Trophoblast cell (in vitro differentiated cells and primary cell): ENCODE data around the gene GJB2.

Experiments
- DNase-seq, 2 donors: peaks; one replicate each; pipeline ENCODE4 v3.0.0-alpha.2; 2016
- H2AFZ ChIP-seq: 2 replicates; pipeline ENCODE4 v1.6.1; 2013; ENCODE audit warnings: low read length, moderate library complexity, mild to moderate bottlenecking; ENCODE audit not compliant: insufficient read depth, poor library complexity
- H2AK5ac ChIP-seq: 2 replicates; pipeline ENCODE4 v1.6.1; 2013; ENCODE audit warnings: mild to moderate bottlenecking, low read length
- H2BK120ac ChIP-seq: 2 replicates; pipeline ENCODE4 v1.6.1; 2013; ENCODE audit warnings: low read length, mild to moderate bottlenecking, moderate library complexity; ENCODE audit not compliant: insufficient read depth, poor library complexity
- H2BK12ac ChIP-seq: 2 replicates; pipeline ENCODE4 v1.6.1; 2013; ENCODE audit warnings: mild to moderate bottlenecking, low read length, moderate library complexity
- H2BK5ac ChIP-seq: 2 replicates; pipeline ENCODE4 v1.6.1; 2013; ENCODE audit warnings: low read length, low read depth, moderate library complexity, mild to moderate bottlenecking; ENCODE audit not compliant: poor library complexity
- H3K14ac ChIP-seq: 2 replicates; pipeline ENCODE4 v1.6.1; 2013; ENCODE audit warnings: mild to moderate bottlenecking, low read length
- H3K18ac ChIP-seq: 2 replicates; pipeline ENCODE4 v1.6.1; 2013; ENCODE audit warnings: mild to moderate bottlenecking, low read length
- H3K23ac ChIP-seq: 2 replicates; pipeline ENCODE4 v1.6.1; 2013; ENCODE audit warnings: low read length
- H3K27ac ChIP-seq: 2 replicates; pipeline ENCODE4 v1.5.1; 2013; ENCODE audit warnings: low read depth, mild to moderate bottlenecking, inconsistent platforms, low read length, moderate library complexity
- H3K27me3 ChIP-seq: 2 replicates; pipeline ENCODE4 v1.6.1; 2013; ENCODE audit warnings: inconsistent platforms, mild to moderate bottlenecking, low read length, moderate library complexity; ENCODE audit not compliant: insufficient read depth
- H3K36me3 ChIP-seq, 2 experiments: 1 replicate in 1 of 2; 2 replicates in 1 of 2; pipeline ENCODE4 v1.6.1; 2013; ENCODE audit warnings: low read length in 2 of 2, mild to moderate bottlenecking in 2 of 2, moderate library complexity in 1 of 2; ENCODE audit not compliant: insufficient read depth in 2 of 2, control insufficient read depth in 1 of 2
- H3K4ac ChIP-seq: 2 replicates; pipeline ENCODE4 v1.6.1; 2013; ENCODE audit warnings: low read depth, mild to moderate bottlenecking, low read length, moderate library complexity
- H3K4me1 ChIP-seq, 2 experiments: 1 replicate in 1 of 2; 2 replicates in 1 of 2; pipeline ENCODE4 v1.6.1; 2013; ENCODE audit warnings: low read length in 2 of 2, mild to moderate bottlenecking in 2 of 2, moderate library complexity in 1 of 2; ENCODE audit not compliant: insufficient read depth in 2 of 2, control insufficient read depth in 1 of 2
- H3K4me2 ChIP-seq: 2 replicates; pipeline ENCODE4 v1.6.1; 2013; ENCODE audit warnings: inconsistent platforms, mild to moderate bottlenecking, low read length, moderate library complexity
- H3K4me3 ChIP-seq: 2 replicates; pipeline ENCODE4 v1.5.1; 2013; ENCODE audit warnings: mild to moderate bottlenecking, low read depth, low read length, inconsistent platforms
- H3K79me1 ChIP-seq: one replicate; pipeline ENCODE4 v1.6.1; 2013; ENCODE audit warnings: low read length
- H3K79me2 ChIP-seq: 2 replicates; pipeline ENCODE4 v1.6.1; 2013; ENCODE audit warnings: low read length, mild to moderate bottlenecking; ENCODE audit not compliant: control insufficient read depth, insufficient read depth, poor library complexity
- H3K9ac ChIP-seq: 2 replicates; pipeline ENCODE4 v1.6.1; 2013; ENCODE audit warnings: mild to moderate bottlenecking, low read length
- H3K9me3 ChIP-seq: 2 replicates; pipeline ENCODE4 v1.6.1; 2013; ENCODE audit warnings: low read depth, mild to moderate bottlenecking, control low read depth, inconsistent platforms, low read length; ENCODE audit not compliant: insufficient read depth
- H4K12ac ChIP-seq: 2 replicates; pipeline ENCODE4 v1.6.1; 2013; ENCODE audit warnings: low read depth, mild to moderate bottlenecking, low read length, moderate library complexity
- H4K8ac ChIP-seq: 2 replicates; pipeline ENCODE4 v1.6.1; 2013; ENCODE audit warnings: low read depth, mild to moderate bottlenecking, low read length, moderate library complexity
- H4K91ac ChIP-seq: one replicate; pipeline ENCODE4 v1.6.1; 2013; ENCODE audit warnings: low read depth, mild to moderate bottlenecking, low read length, moderate library complexity
- WGBS: extraction: QIAGEN DNeasy Blood & Tissue Kit; methylation state at CpG from one replicate; pipeline ENCODE4 v1.1.7; 2013; ENCODE audit warnings: missing lambda C conversion rate; ENCODE audit not compliant: insufficient read length, insufficient coverage; ENCODE audit errors: extremely low coverage; 5-methylcytosine and 5-hydroxymethylcytosine counted together

GJB2 gene

DNA sequence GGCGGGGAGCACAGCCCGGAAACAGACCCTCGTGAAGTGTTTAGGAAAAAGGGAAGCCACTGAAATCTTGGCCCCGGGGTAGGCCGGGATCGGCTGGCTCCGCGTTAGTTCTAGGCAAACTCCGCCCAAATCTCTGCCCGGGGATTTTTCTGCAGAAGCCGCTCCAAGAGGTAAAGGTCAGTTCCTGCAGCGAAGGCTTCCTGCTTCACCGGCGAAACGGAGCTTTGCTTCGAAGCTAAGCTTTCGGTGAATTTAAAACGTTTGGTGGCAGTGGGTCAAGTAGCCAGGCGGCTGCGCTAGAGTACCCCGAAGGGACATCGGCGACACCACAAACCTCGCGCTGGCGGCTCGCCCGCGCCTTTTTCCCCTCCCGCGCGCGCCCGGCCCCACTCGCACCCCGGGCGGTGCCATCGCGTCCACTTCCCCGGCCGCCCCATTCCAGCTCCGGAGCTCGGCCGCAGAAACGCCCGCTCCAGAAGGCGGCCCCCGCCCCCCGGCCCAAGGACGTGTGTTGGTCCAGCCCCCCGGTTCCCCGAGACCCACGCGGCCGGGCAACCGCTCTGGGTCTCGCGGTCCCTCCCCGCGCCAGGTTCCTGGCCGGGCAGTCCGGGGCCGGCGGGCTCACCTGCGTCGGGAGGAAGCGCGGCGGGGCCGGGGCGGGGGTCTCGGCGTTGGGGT is 441 bp downstream of the GJB2 start:
- no peak overlapping the region for H4K8ac ChIP-seq
- no peaks in the 10 kb centered on the region for H3K36me3 ChIP-seq
- H2BK12ac ChIP-seq, result no peak overlapping the region
- H3K4me2 ChIP-seq, result peak overlapping the region; percentile 98
- no peak overlapping the region for H2AK5ac ChIP-seq
- H3K14ac ChIP-seq, result no peak overlapping the region
- H3K4me1 ChIP-seq, result peaks cover 0 to 10% of the 10 kb centered on the region in 2 experiments
- H3K23ac ChIP-seq, result no peak overlapping the region
- no peak overlapping the region for H3K4ac ChIP-seq
- H3K4me3 ChIP-seq, result peak overlapping the region; percentile 64
- H2BK5ac ChIP-seq, result no peak overlapping the region
- H3K9ac ChIP-seq, result no peak overlapping the region
- H3K79me1 ChIP-seq, result no peaks in the 10 kb centered on the region
- H2BK120ac ChIP-seq, result no peak overlapping the region
- peak; percentile 20 to 68 for DNase-seq
- H4K91ac ChIP-seq, result no peak overlapping the region
- H3K27me3 ChIP-seq, result peaks cover 26% of the 10 kb centered on the region
- H2AFZ ChIP-seq, result peak overlapping the region; percentile 37
- H3K9me3 ChIP-seq, result no peaks in the 10 kb centered on the region
- no peak overlapping the region for H4K12ac ChIP-seq
- no peak overlapping the region for H3K18ac ChIP-seq
- H3K27ac ChIP-seq, result no peak overlapping the region
- H3K79me2 ChIP-seq, result no peaks in the 10 kb centered on the region
- no CpG with 5 or more reads among the region's 73 CpGs for WGBS

DNA sequence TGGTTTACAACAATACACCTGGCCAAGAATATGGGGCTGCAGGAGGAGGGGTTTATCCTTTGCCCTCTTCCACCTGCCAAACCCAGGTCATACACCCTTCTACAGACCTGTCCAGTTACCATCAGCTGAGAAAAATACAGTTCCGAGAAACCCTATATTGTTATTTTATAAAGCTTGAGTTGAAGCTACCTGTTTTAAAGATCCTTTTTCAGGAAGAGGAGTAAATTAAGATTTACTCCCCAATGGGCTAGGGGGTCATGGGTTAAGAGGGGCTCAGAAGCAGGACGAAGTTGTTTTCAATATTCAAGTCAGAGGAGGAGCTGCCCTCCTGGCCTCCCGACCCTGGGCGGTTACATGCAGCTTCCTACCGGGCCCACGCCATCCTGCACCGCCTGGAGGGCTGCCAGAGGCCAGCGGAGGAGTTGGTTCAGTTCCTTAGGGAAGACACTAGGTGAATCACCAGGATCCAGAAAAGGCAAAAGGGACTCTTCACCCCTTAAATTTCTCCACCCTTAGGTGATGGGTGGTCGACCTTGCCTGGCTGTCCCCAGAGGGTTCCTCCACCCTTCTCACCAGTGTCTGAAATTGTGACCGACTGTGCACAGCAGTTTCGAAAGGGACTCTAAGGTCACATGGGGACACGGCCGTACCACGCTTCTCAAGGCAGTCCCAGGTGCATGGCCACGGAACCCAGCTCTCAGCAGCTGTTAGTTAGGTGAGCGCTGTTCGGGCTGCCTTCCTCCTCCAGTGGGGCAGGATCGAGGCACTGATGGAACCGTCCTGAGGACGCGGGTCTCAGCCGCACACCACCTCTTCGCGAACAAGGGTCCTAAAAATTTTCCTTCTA is 1.2 kb downstream of the GJB2 start:
- H3K4me3 ChIP-seq, result peak overlapping the region; percentile 10
- H3K9ac ChIP-seq, result no peak overlapping the region
- peak overlapping the region; percentile 98 for H3K4me2 ChIP-seq
- H3K27me3 ChIP-seq, result peaks cover 26% of the 10 kb centered on the region
- H2BK5ac ChIP-seq, result no peak overlapping the region
- WGBS, result no CpG with 5 or more reads among the region's 24 CpGs
- H3K79me1 ChIP-seq, result no peaks in the 10 kb centered on the region
- peaks cover 0 to 10% of the 10 kb centered on the region in 2 experiments for H3K4me1 ChIP-seq
- H3K79me2 ChIP-seq, result no peaks in the 10 kb centered on the region
- H3K9me3 ChIP-seq, result no peaks in the 10 kb centered on the region
- no peak overlapping the region for H2BK12ac ChIP-seq
- H3K23ac ChIP-seq, result no peak overlapping the region
- no peak overlapping the region for H3K4ac ChIP-seq
- H3K36me3 ChIP-seq, result no peaks in the 10 kb centered on the region
- DNase-seq, result peak; percentile 13 to 42
- no peak overlapping the region for H2AFZ ChIP-seq
- H2AK5ac ChIP-seq, result no peak overlapping the region
- no peak overlapping the region for H2BK120ac ChIP-seq
- H3K27ac ChIP-seq, result no peak overlapping the region
- no peak overlapping the region for H4K91ac ChIP-seq
- no peak overlapping the region for H3K18ac ChIP-seq
- no peak overlapping the region for H4K8ac ChIP-seq
- H3K14ac ChIP-seq, result no peak overlapping the region
- no peak overlapping the region for H4K12ac ChIP-seq

DNA sequence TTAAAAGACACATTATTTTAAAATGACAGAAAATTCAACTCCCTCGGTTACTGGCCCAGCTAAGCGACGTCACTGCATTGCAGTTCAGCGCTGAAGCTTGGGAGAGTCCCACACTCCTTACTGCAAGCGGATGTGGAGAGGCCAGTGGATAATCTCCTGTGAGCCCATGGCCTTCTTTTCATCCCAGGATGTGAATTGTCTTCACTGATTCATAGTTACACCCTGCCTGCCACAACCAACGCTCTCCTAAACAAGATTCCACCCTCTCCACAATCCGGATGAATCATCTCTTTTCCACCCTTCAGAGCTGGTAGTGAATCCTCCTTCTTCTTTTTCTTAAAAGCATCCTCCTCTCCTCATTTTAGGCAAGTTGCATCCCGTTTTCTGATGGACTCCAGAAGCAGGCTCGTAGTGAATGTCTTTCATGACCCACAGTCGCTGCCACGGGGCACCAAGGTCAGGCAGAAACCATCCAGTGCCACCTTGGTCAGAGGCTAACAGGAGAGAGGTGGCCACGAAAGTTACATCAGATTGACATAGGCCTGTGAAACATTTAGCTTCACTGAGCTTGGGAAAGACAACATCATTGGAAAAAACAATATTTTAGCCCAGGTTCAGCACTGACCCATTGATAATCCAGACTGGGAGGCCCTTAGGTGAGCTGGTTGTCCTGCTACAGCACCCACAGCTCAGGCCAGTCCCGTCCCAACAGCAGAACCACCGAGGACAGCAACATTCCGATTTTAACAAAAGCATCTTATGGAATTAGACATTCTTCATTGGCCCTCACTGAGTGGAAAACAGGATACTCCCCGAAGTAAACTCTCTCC is 2.0 kb downstream of the GJB2 start:
- no peak overlapping the region for H3K14ac ChIP-seq
- DNase-seq, result no peak
- no CpG with 5 or more reads among the region's 16 CpGs for WGBS
- H3K27ac ChIP-seq, result no peak overlapping the region
- H3K4me1 ChIP-seq, result peaks cover 0 to 10% of the 10 kb centered on the region in 2 experiments
- no peak overlapping the region for H3K23ac ChIP-seq
- no peak overlapping the region for H3K4ac ChIP-seq
- H2AK5ac ChIP-seq, result no peak overlapping the region
- H2BK120ac ChIP-seq, result no peak overlapping the region
- no peak overlapping the region for H4K8ac ChIP-seq
- H2AFZ ChIP-seq, result no peak overlapping the region
- no peaks in the 10 kb centered on the region for H3K79me2 ChIP-seq
- no peak overlapping the region for H2BK5ac ChIP-seq
- no peaks in the 10 kb centered on the region for H3K79me1 ChIP-seq
- H2BK12ac ChIP-seq, result no peak overlapping the region
- H3K9me3 ChIP-seq, result no peaks in the 10 kb centered on the region
- no peak overlapping the region for H3K18ac ChIP-seq
- peaks cover 26% of the 10 kb centered on the region for H3K27me3 ChIP-seq
- H4K91ac ChIP-seq, result no peak overlapping the region
- no peak overlapping the region for H4K12ac ChIP-seq
- no peak overlapping the region for H3K4me3 ChIP-seq
- H3K9ac ChIP-seq, result no peak overlapping the region
- H3K36me3 ChIP-seq, result no peaks in the 10 kb centered on the region
- H3K4me2 ChIP-seq, result no peak overlapping the region

DNA sequence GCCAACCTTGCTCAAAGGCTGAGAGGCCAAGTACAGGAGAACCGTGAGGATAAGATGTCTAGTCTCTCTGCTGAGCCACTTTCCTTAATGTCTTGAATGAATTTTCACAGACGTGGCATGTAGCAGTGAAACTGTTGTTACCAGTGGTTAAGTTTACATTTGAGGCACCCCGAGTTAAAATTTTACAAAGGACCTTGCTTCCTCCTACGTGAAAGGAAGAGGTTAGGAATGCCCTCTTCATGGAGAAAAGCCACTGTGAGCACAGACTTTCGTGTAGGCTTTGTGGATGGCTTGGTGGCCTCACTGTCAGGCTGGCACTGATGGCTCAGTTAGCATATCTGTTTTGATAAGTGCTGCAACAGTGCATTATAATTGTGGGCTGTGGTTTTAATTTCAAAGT is 2.7 kb downstream of the GJB2 start:
- H3K4me3 ChIP-seq, result no peak overlapping the region
- no peaks in the 10 kb centered on the region for H3K36me3 ChIP-seq
- no peak for DNase-seq
- no peak overlapping the region for H3K4ac ChIP-seq
- no peaks in the 10 kb centered on the region for H3K79me1 ChIP-seq
- no peak overlapping the region for H3K14ac ChIP-seq
- no peak overlapping the region for H3K9ac ChIP-seq
- H2BK12ac ChIP-seq, result no peak overlapping the region
- no peak overlapping the region for H4K91ac ChIP-seq
- no peak overlapping the region for H2AFZ ChIP-seq
- no peaks in the 10 kb centered on the region for H3K79me2 ChIP-seq
- H3K4me1 ChIP-seq, result peaks cover 0 to 10% of the 10 kb centered on the region in 2 experiments
- H3K27me3 ChIP-seq, result peaks cover 26% of the 10 kb centered on the region
- no peak overlapping the region for H3K4me2 ChIP-seq
- H2AK5ac ChIP-seq, result no peak overlapping the region
- no peak overlapping the region for H3K18ac ChIP-seq
- H3K9me3 ChIP-seq, result no peaks in the 10 kb centered on the region
- H2BK5ac ChIP-seq, result no peak overlapping the region
- H4K8ac ChIP-seq, result no peak overlapping the region
- H3K27ac ChIP-seq, result no peak overlapping the region
- H2BK120ac ChIP-seq, result no peak overlapping the region
- WGBS, result no CpG with 5 or more reads among the region's 5 CpGs
- no peak overlapping the region for H4K12ac ChIP-seq
- H3K23ac ChIP-seq, result no peak overlapping the region
